ENCODE results near the gene OVCA2.
A peak's percentile ranks its signal among the peaks of the same experiment; 100 is the strongest.

OVCA2 gene

DNA sequence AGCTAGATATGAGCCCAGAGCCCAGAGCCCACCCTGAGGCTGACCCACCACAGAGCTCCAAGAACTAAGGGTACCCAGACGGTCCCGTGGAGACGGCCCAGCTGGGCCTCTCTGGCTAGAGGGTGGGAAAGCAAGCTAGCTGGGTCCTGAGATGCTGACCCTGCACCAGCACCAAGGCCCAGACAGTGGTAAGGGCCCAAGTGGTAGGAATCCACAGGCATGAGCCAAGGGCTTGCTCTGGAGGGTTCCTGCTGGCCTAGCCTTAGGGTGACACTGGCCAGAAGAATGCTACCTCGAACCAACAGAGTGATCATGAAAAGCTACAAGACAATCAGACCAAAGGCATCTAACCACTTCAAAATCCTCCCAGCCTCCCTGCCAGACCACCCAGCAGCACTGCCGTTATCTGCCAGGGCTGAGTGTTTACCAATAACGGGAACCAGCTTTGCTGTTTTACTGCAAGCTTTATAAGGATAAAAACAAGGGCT lies 26.3 kb downstream of the OVCA2 start:
- peak; percentile 92 for DNase-seq

DNA sequence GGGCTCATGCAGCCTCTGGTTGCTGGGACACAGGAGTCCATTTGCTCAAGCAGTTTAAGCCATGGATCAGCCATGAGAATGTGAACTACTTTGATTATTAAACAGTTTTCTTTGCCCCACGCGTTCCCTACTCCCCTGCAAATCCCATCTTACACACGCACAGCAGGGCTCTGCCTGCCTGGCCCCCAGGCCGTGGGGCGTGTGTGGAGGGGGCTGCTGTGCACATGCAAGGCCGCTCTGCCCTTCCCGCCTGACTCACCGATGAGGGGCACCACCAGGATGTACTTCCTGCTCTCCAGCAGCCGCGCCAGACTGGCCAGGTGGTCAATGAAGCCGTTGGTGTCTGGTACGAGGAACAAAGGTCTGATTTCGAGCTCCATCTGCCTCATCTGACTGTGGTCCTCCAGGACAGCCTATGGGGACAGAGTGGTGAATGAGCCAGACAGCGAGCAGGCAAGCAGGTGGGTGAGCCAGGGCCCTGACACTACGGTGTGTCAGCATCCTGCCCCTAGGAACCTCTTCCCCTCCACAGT lies 26.8 kb downstream of the OVCA2 start:
- peak; percentile 93 for DNase-seq

DNA sequence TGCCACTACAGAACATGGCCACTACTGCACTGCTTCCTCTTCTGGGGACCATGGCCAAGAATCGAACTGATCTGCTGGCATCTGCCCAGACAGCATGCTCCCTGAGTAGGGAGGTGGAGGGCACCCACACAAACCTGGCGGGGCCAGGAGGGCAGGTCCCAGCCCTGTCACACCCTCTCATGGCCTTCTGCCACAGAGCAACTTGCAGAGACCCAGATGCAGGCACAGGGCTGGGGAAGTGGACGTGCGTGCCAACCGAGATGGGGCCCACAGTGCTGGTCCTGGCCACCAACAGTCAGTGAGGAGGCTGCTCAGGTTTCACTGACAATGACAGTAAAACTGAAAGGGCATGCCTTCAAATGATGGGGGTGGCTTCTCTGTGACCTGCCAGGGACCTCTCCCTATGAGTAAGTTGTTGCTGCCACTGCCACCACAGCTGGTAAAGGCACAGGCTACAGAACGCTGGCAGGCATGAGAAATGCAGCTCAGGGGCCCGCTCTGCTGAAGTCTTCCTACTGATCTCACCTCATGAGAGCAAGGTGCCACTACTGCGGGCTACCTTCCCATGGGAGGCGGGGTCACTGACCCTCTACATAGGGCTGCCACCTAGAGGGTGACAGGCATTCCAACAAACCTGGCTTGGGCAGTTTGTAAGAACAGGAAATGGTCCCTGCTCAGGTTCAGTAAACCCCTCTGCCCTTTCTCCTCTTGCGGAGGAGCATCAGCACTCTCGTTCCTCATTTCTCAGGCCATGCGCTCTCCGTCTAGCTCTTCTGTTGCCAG lies 28.6 kb downstream of the OVCA2 start:
- DNase-seq = no peak

DNA sequence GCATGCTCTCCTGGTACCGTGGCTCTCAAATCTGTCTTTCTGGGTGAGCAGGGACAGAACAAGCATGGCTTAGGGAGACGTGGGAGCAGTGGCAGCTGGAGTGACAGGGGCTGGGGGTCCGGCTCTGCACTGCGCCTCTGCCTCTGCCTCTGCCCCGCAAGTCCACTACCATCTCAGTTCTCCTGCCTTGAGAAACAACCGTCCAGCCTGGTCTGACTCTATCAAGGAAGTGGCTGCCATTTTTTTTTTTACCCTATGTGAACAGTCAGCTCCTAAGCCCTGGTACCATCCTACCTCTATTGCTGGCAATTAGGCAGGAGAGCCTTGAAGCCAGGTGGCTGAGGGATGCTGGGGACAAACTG lies 29.2 kb downstream of the OVCA2 start:
- DNase-seq = no peak

DNA sequence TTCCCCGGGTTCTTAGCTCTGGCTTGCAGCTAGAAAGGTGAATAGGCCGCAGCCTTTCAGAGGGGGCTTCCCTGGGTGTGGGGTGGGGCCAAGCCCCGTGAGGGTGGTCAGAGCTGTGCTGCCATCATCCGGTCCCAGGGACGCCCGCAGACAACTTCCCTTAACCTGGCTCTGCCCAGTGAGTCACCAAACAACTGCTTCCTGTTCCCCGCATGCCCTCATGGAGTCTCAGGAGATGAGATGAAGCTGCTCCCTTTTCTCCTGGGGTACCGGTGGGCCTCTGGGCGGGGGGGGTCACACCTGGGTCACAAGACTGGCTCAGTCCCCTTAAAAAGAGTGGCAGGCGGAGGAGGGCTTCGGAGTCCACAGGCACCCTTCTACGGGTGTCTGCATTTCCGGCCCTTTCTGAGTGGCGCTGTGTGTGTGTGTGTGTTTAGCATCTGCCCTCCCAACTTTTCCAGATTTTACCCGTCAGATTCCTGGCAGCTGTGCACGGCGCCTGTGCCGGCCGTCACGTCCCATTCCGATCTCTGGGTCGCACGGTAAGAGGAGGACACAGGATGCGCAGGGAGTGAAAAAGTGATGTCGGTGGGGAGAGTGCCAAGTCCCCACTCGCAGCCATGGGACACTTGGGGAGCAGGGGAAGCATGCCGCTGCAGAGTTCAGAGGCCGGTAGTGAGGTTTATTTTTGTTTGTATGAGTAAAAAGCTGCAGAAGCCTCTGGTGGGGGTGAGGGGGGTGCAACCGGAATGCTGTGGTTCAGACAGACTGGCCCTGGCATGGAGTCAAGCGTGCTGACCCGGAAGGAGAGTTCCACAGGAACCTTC lies 29.8 kb downstream of the OVCA2 start:
- DNase-seq = no peak

DNA sequence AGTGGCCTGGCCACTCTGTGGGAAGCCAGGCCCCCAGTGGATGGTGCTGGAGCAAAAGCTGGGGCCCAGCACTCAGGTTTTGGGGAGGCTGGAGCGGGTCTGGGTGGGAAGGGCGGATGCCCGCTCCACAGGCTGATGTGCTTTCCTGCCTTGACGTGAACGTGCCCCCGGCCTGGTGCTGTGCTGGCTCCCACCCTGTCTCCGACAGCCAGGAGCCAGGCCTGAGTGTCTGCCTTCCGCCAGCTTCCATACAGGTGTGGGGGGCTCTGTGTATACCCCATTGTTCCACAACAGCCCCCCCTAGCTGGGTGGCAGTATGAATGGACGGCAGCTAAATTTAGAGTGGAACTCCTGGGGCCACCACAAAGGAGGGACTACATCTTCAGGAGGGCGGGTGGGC lies 33.1 kb downstream of the OVCA2 start:
- DNase-seq = peak; percentile 56

DNA sequence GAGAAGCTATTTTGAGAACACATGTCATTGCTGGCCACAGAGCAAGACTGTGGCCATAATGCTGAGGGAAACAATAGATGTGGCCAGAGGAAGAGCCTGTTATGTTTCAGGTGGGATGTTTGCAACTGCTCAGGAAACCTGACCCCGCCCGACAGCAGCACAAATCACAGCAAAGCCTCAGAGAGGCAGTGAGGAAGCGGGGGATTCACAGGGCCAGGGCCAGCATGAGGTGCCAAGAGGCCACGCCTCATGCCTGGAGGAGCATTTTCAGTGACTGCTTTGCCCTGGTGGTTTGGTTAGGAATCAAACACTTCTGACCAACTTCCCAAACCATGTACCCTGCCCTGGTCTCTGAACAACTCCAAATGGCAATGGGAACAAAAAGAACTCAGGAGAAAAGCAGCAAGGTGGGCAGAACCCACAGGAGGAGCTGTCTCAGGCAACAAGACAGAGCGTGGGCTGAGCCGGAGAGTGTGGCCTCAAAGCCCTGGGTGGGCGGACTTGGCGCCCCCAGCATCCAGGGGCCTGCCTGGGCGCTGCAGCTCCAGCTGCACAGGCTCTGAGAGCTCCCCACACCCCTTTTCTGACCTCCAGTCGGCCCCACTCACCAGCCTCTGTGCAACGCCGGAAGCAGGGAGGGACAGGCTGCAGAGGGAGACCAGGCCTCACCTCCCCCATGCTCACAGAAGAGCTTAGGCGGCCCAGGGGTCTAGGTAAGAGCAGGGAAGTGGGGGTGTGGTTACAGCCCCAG lies 33.7 kb downstream of the OVCA2 start:
- DNase-seq = peak; percentile 60

DNA sequence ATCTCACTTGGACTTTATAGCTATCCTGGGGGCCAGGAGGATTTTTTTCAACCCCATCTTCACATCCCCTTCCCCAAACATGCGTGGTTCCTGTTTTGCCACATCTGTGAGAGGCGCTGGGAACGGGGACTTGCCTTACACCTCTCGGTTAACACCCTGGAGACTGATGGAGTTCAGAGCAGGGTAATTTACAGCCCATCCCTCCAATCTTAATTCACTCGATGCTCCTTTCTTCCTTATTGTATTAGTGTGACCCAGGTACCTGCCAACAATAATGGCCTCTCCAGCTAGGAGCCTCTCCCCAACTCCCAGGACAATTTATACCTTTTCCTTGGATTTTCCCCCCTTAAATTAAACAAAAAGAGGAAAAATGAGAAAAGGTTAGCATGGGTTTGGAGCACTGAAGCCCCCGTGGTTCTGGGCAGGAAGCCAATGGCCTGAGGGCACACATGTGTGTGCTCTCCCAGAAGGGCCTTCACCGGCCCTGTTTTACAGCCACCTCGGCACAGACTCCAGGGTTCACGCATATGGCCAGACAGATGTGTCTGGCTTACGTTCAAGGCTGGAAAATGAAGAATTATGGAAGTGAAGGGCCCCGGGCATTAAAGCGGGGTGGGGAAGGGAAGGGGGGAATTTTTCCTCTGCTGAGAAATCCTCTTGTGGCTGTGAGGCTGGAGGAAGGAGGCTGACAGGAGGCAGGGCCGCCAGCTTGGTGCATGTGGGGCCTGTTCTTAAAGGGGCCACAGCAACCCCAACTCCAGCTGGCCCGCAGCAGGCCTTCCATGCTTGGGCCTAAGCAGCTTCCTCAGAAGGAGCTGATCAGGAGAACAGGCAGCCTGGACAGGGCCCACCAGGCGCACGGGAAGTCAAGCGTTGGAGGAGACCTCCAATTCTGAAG lies 34.5 kb downstream of the OVCA2 start:
- DNase-seq = no peak

DNA sequence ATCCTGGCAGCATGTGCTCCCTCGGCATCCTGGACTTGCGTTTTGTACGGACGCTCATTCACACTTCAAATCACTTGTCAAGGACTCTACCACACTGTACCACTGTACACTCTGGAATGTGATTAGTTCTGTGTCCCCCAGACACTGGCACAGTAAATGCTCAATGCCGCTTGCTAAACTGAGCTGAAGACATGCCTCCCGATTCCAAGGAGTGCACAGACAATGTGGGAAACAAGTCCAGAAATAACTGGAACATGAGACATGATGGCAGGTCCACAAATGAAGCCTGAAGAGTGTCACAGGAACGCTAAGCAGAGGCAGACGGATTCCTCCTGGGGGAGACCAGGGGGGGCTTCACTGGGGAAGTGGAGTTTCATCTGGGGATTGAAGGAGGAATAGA lies 35.2 kb downstream of the OVCA2 start:
- DNase-seq = no peak

DNA sequence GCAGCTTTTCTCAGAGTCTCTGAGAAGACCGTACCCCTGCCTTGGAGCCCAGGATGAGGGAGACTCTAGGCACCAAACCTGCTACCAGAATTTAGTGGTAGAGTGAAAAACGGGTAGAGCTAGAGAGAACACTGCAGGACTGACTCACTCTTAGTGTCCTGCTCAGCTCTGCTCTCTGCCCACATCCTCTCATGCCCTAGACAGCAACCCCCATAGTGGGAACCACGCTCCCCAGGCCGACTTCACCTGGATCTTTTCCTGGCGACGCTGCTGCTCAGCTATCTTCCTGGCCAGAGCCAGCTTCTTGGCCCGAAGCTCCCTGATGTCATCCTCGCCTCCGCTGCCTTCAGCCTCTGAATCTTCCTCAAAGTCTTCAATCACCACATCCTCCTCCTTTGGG lies 39.7 kb downstream of the OVCA2 start:
- DNase-seq = peak; percentile 59

DNA sequence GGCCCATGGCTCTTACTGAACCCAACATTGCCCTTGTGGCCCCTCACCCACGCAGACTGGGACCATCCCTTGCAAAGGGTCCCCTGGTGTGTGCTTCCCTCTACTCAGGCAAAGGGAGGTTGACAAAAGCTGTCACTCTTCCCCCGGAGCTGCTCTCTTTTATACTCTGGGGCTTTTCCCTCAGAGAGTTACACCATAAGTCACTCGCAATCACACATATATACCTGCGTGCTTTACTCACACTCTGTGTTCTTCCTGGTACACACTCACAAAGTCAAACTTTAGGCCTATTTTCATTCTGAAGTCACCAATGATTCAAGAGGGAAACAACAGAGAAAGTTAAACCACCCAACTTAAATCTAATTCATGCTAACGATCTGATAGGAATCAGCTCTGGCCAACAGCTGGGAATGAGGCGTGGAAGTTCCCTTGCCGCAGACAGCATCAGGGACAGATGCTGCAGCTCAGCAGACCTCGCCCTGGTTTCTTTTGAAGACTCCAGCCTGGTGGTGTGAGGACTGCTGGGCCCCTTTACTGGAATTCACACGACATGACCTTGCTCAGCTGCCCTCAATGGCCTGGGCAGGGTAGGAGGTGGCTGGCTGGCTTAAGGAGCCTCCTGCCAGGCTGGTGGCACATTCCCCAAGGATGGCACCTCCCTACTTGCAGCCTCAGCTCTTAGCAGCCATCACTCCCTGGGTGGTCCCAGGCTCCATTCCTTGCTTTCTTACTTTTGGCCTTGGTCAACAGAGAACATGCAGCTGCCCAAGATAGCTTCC lies 40.4 kb downstream of the OVCA2 start:
- peak; percentile 55 for DNase-seq

DNA sequence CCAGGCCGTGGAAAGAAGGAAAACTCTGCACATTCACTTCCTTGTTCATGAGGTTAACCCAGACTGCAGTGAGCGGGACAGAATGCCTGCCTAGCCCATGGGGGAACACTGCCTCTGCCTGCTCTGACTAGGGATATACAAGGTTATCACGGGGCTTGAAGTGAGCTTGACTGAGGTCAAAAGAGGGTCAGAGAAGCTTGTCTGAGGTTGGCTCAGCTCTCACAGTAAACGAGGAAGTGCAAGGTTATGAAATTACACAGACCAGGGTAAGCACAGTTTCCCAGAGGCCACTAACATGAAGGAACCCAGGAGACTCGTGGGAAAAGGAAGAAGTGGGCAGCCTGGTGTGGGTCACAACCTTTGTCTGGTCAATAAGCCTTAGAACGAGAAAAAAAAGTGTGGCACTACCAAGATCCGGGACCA lies 41.8 kb downstream of the OVCA2 start:
- DNase-seq = no peak

DNA sequence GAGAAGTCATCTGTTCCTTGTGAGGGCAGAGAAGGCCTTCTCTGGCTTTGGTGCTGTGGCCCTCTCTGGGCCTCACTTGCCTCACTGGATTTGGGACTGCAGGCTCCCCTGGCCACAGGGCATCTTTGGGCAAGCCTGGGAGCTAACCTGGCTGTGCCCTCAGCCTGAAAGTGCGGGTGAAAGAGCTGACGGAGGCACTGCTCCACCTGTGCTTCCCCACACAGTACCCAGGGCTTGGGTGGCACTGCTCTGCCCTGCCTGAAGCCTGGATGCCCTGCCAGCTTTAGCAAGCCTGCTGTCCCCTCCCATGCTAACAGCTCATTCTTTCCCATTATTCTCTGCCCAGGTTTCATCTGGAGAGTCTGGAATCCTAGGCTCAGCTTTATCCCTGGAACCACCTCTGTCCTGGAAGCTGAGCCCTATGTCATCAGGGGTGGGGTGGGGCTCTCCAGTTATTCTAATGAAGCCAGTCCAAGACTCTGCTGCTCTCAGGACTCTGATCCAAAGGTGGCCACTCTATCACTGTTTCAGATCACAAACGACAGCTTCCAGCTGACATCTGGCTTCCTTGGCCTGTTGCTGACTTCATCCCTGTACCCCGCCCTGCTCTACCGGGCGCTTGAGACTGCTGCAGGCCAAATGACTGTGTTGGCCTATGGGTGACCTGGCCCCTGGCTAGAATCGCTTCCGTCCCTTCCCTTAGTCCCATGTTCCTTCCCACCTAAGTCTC lies 42.4 kb downstream of the OVCA2 start:
- DNase-seq = peak; percentile 92

DNA sequence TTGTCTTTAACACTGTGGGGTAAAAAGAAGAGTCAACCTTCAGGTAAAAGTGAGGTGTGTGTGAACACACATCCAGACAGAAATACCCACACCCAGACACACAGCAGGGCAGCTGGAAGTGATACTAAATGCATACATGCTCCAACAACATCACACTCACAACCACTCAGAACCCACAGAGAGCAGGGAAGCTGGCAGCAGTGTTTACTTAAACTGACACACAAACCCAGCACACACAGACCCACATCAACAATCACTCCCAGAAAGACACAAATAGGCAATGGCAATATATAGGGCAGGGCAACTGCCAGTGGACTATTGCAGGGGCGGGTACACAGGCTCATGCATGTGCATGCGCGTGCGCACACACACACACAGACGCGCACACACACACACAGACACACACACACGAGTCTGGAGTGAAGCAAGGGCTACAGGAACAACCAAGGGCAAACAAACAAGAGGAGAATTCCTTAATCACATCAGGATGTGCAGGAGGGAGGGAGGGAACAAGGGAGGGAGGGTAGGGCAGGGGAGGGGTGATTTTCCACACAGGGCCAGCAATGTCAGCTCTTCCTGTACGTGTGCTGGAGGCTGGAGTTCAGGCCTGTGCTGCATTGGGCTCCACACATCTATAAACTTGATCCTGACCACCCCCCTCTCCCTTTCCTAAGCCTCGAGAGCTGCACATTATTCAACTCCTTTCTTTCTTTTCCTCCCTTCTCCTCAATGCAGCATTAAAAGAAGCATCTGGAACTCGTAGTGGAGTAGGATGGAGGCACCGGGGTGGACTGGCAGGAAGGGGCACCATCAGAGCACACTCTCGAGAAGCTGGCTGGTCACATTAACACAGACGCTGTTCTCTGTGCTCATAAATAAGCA lies 43.2 kb downstream of the OVCA2 start:
- peak; percentile 62 for DNase-seq

DNA sequence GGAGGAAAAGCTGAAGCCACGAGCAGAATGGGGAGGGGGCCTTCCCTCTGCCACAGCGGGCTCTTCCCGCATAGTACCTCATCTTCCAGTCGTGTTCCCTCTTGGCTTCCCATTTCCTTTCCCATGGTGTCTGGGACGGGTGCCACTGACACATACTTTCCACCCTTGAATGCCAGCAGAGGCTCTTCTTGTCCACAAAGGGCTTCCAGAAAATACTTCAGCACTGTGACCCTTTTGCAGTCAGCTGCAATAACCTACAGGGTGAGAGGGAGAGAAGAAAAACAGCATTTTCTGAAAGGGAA lies 43.8 kb downstream of the OVCA2 start:
- DNase-seq = peak; percentile 54

DNA sequence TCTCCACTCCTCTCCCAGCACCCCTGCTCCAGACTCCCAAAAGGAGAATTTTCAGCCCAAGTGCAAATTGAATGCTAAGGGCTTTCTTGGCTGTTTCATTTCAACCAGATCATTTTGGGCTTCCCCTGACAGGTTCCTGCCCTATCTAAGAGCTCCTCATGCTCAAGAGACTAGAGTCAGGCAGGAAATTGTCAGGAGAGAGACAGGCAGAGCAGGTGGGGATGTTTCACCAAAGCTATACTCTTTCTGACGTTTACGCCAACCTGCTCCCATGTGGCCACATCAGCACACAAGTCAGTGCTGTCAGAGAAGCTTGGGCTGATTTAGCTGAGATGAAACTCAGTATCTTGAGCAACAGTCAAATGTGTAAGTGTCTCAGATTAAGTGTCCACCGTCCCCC lies 44.5 kb downstream of the OVCA2 start:
- no peak for DNase-seq

DNA sequence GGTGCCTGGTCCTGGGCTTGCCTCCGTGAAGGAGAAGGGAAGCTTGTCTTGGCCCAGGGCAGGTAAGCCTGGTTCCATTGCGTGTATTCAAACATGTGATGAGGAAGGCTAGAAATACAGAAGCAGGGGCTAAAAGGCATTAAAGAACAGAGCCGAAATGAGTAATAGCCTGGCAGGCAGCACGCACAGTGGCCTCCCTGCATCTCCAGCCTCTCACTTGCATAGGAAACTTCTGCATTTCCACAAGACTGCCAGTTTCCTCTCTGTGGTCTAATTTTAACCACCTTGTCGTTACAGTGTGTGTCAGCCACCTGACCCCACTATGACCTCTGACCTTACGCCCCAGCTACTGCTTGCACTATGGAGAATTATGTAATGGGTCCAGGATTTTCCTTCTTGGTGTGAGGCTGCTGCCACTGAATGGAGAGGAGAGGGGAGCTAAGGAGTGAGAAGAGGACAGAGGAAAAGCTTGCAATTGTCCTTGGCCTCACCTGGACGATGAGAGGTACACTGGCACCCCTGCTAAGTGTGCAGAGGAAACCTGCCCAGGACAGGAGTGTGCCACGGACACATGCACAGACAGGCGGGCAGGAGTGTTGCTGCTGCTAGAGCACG lies 45.9 kb downstream of the OVCA2 start:
- DNase-seq = no peak

DNA sequence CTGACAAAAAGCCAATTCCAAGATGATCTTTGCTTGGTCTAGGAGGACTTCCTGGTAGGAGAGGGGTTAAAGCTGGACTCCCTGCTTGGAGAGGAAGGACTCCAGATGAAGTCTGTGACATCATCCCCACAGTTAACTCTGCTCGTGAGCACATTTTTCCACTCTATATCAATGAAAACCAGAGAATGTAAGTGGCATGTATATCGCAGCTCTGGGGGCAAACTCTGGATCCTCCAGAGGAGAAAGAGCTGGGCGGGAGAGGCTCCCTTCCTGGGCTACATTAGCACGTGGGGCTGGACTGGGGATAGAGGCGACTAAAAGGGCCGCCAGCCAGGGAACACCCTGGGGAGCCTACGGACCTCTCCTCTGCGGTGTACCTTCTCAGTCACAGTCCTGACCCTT lies 47.2 kb downstream of the OVCA2 start:
- DNase-seq = no peak

DNA sequence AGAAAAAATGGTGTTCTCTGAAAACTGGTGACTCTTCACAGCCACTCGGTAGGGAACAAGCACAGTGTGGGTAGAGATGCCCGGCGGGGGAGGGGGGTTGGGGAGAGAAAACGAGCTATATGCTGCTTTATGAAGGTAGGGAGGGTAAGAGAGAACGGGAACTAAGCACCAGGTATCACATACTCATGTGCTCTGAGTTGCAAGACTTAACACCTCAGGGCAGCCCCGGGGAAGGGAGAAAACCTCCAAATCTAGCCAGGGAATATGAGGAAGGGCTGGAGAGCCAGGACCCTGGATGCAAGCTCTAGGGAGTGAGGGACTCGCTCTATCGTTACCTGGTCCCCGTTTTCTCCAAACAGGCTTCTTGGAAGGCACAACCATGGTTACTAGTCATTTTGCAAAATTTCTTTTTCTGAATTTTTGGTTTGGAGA lies 48.4 kb downstream of the OVCA2 start:
- DNase-seq = no peak
